Muscle of leg (tissue), 11 donors: Measurements from ENCODE around the gene RAB12. TPM values are rescaled to one million over a fixed set of nuclear protein-coding genes. Genes with fewer than 3 reads are reported as not detected.

Experiments
- DNase-seq: peaks from one replicate; pipeline ENCODE4 v3.0.0; 2013
- H3K27ac ChIP-seq: one replicate; pipeline ENCODE4 v1.5.1; 2013; ENCODE audit warnings: mild to moderate bottlenecking, low read length, control low read depth
- H3K27me3 ChIP-seq: one replicate; pipeline ENCODE4 v1.6.1; 2013; ENCODE audit warnings: low read length; ENCODE audit not compliant: control insufficient read depth, insufficient read depth
- H3K36me3 ChIP-seq: one replicate; pipeline ENCODE4 v1.6.1; 2013; ENCODE audit warnings: low read length; ENCODE audit not compliant: control insufficient read depth, insufficient read depth
- H3K4me1 ChIP-seq: one replicate; pipeline ENCODE4 v1.6.1; 2013; ENCODE audit warnings: low read length; ENCODE audit not compliant: control insufficient read depth, insufficient read depth
- H3K4me3 ChIP-seq: one replicate; pipeline ENCODE4 v1.5.1; 2013; ENCODE audit warnings: low read length, control low read depth
- H3K9me3 ChIP-seq: replicated peaks from 2 replicates; pipeline ENCODE4 v1.6.1; 2013; ENCODE audit warnings: low read depth, low read length; ENCODE audit not compliant: control insufficient read depth
- WGBS: methylation state at CpG from one replicate; pipeline ENCODE4 v1.1.5; 2013; ENCODE audit warnings: missing lambda C conversion rate; ENCODE audit not compliant: insufficient coverage; 5-methylcytosine and 5-hydroxymethylcytosine counted together
- polyA plus RNA-seq, 8 donors: library from polyadenylated mRNA; unstranded; fragments of 120-200 nt; gene quantifications; one replicate each; pipeline versions ENCODE4 v1.2.1 to v1.2.3, GENCODE V29; 2013; ENCODE audit warnings: inconsistent platforms in 1 of 8, low replicate concordance in 1 of 8; ENCODE audit not compliant: insufficient read length in 8 of 8, insufficient read depth in 1 of 8
- total RNA-seq: library from RNA; stranded (reverse); fragments of 120-200 nt; gene quantifications from one replicate; pipeline ENCODE4 v1.2.4, GENCODE V29; 2013

Gene RAB12
- total and polyA plus RNA-seq, 9 donors = 38.2 to 61.5 (median 44.6) TPM

DNA sequence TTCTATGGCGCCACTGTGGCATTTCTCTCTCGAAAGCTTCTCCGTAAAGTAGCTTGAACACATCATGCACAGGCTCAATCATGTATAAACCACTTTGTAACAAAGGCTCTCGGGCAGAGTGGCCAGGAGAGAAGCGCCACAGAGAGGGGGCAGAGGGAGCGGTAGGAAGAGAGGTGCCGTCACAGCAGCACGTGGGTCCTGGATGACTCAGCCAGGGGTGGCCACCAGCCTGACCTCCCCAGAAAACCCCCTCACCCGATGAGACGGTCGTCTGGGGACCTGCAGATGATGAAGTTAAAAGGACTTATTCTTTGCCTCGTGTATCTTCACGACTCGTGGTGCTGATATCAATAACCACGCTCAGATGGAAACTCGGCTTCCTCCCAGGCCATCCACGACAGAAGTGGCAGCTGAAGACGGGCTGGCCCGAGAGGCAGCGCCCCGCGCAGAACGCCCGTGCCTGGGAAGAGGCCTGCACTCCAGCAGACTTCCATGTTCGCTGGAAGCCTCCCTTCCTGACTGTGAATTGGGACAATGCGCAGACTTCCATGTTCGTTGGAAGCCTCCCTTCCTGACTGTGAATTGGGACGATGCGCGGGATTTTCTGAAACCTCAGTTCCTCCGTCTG is 49.7 kb downstream of the RAB12 start:
- 88% methylated on average over 23 of the region's 31 CpGs for WGBS
- Histone ChIP-seq H3K9me3 (no peaks in the 10 kb centered on the region), H3K36me3 (no peaks in the 10 kb centered on the region), H3K4me3 (no peak overlapping the region), H3K4me1 (peaks cover 23% of the 10 kb centered on the region), H3K27ac (no peak overlapping the region), H3K27me3 (peaks cover 4% of the 10 kb centered on the region)
- DNase-seq = no peak

DNA sequence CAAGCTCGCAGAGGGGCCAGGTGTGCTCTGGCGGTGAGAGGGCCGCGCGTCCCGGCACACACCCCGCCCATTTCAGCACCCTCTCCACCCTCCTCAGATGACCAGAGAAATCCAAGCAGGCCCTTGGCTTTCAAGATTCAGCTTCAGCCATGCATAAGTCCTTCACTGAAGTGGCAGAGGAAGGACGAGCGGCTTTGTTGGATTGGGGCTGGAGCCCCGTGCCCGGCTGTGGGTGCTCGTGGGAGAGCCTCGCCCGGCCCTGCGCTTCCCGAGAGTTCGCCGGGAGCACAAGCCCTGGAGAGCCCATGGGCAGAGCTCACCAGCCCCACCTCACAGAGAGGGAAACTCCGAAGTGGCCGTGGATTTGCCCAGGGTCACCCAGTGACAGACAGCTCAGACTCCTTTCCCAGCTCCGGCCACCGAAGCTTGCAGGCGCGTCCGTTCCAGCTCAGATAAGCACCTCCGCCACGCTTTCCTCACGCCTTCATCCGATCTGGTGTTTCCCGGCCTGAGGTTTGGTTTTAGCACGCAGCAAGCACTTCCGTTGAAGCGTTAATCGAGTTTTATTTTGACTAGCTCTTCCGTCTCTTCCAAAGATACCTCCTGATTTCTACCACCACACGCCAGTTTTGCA is 50.5 kb downstream of the RAB12 start:
- Histone ChIP-seq H3K9me3 (no peaks in the 10 kb centered on the region), H3K36me3 (no peaks in the 10 kb centered on the region), H3K4me1 (peaks cover 23% of the 10 kb centered on the region), H3K27me3 (peaks cover 4% of the 10 kb centered on the region), H3K4me3 (no peak overlapping the region), H3K27ac (no peak overlapping the region)
- WGBS = 91% methylated on average over 27 of the region's 36 CpGs
- no peak for DNase-seq

DNA sequence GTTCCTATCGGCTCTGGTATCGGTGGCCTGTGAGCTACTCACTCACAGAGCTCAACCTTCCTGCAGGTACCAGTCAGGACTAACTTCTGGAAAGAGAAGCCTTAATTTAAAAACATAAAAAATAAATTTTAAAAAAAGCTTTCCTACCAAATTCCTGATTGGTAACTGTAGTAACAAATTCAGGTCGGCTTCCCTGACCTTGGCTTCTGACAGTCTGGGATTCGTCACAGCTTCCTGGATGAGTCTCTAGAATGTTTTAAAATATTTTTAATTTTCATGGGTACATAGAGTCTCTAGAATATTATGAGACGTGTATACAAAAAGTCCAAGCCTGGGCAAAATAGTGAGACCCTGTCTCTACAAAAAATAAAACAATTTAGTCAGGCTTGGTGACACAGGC is 51.1 kb downstream of the RAB12 start:
- H3K27me3 ChIP-seq = peaks cover 4% of the 10 kb centered on the region
- H3K27ac ChIP-seq = no peak overlapping the region
- H3K4me3 ChIP-seq = no peak overlapping the region
- DNase-seq = no peak
- H3K9me3 ChIP-seq = no peaks in the 10 kb centered on the region
- H3K36me3 ChIP-seq = no peaks in the 10 kb centered on the region
- no CpG with 5 or more reads among the region's 5 CpGs for WGBS
- peaks cover 23% of the 10 kb centered on the region for H3K4me1 ChIP-seq

DNA sequence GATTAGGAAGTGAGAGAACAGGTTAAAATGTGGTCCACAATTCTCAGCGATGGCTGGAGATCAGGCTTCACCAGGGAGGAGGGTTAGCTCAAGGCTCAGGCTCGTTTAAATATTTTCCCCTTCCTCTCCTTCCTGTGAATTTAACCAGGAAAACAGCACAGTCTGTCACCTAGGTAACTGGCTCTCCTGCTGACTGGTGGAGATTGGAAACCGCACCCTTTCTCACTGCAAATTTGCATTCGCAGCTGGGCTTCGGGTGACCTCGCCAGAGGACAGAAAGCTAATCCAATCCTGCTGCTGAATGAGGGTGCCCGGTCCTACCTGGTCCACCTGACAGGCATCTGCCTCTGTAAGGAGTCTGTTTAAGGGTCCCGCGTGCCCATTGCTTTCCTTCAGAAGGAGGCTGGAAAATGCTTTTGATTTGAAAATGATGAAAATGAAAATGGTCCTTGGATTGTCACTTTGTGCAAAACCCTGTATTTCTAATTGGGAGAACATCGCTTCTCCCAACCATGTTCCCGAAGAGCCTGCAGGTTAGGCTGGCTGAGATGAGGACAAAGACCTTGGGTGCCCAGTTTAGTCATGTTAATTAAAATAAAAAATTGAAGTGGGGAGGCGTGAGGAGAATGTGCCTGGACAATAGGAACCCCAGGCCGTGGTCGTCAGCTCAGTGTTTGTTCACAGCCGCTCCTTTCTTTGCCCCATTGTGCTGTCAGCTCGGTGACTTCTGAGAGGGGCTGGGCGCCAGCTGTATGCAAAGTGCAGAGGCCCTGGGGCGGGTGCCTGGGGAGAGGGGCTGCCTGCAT is 52.7 kb downstream of the RAB12 start:
- no peaks in the 10 kb centered on the region for H3K36me3 ChIP-seq
- 29% methylated on average over 14 of the region's 18 CpGs for WGBS
- DNase-seq = peak; percentile 61
- peaks cover 4% of the 10 kb centered on the region for H3K27me3 ChIP-seq
- peaks cover 15% of the 10 kb centered on the region for H3K4me1 ChIP-seq
- H3K4me3 ChIP-seq = no peak overlapping the region
- no peak overlapping the region for H3K27ac ChIP-seq
- no peaks in the 10 kb centered on the region for H3K9me3 ChIP-seq

DNA sequence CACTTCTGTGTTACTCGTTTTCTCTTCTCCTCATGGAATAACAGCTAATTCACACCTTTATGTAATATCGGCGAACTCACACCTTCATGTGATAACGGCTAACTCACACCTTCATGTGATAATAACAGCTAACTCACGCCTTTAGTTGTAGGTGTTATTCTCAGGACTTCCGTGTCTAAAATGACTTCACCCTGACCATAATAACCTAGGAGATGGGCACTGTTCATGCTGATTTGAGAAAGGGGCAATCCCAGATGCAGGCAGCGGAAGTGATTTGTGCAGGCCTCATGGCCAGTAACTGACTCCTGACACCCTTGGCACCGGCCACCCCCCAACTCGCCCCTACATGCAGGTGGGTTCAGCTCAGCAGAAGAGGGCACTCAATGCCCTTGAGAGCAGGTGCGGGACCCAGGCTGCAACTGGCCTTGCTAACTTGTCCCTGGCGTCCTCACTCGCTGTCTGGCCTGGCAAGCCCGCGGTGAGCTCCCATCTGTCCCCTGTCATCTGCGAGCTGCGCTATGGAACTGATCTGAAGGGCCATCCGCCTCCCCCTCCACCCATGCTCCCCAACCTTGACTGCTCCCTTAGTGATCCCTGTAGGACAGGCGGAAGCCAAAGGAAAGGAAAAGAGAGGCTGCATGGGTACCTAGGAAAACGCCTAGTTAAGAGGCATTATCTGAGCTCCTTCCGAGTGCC is 53.5 kb downstream of the RAB12 start:
- Histone ChIP-seq H3K4me1 (peaks cover 9% of the 10 kb centered on the region), H3K9me3 (no peaks in the 10 kb centered on the region), H3K36me3 (no peaks in the 10 kb centered on the region), H3K27me3 (peaks cover 4% of the 10 kb centered on the region), H3K27ac (no peak overlapping the region), H3K4me3 (no peak overlapping the region)
- 78% methylated on average over 12 of the region's 20 CpGs for WGBS
- no peak for DNase-seq

DNA sequence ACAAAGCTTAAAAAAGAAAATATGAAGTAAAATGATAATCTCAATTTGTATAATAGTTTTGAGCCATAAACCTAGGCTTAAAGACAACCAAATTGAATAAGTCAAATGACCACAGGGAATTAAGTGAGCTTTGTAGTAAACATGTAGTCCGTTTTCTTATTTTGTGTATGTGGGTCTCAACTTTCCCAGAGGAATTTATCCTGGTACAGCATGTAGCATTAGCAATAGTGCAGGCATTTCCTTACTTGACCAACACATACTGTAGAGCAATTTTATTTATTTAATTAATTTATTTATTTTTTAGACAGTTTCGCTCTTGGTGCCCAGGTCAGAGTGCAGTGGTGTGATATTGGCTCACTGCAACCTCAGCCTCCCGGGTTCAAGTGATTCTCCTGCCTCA is 58.6 kb downstream of the RAB12 start:
- no peak for DNase-seq
- no peaks in the 10 kb centered on the region for H3K27me3 ChIP-seq
- no peak overlapping the region for H3K4me3 ChIP-seq
- no peaks in the 10 kb centered on the region for H3K4me1 ChIP-seq
- no peak overlapping the region for H3K27ac ChIP-seq
- H3K36me3 ChIP-seq = no peaks in the 10 kb centered on the region
- H3K9me3 ChIP-seq = no peaks in the 10 kb centered on the region
- WGBS = 100% methylated on average over 1 of the region's 3 CpGs

DNA sequence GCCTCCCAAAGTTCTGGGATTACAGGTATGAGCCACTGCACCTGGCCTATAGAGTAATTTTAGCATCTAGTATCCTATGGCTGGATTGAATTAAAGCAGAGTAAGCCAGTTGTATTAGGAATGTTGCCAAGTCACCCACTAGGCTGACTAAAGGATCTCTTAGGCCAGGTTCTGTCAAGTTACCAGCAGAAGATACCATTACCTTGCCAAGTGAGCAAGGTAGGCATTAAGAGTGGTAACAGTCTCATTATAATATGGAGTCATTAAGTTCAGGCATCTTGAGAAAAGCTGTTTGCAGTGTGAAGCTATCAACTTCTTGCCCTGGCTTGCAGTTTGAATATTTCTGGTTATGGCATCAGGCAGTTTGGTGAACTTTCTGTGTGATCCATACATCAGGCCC is 59.1 kb downstream of the RAB12 start:
- no peaks in the 10 kb centered on the region for H3K9me3 ChIP-seq
- DNase-seq = no peak
- H3K27ac ChIP-seq = no peak overlapping the region
- no peaks in the 10 kb centered on the region for H3K36me3 ChIP-seq
- no peaks in the 10 kb centered on the region for H3K4me1 ChIP-seq
- H3K27me3 ChIP-seq = no peaks in the 10 kb centered on the region
- no peak overlapping the region for H3K4me3 ChIP-seq

DNA sequence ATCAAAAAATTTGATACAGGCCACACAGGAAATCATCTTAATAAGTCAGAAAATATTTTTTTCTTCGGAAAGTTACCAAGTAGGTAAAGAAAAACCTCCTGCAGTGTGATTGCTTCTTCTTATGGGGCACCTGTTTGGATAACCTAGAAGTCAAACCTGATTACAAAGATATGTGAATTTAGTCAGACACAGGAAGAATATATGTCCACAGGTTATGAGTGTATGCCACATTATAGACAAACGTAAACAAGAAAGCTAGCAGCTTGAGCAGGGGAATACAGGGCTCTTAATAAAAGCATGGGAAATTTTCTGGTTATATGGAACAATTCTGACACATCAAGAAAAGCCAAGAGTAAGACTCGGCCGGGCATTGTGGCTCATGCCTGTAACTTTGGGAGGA is 60.3 kb downstream of the RAB12 start:
- H3K9me3 ChIP-seq = no peaks in the 10 kb centered on the region
- no peaks in the 10 kb centered on the region for H3K27me3 ChIP-seq
- no peaks in the 10 kb centered on the region for H3K36me3 ChIP-seq
- no peaks in the 10 kb centered on the region for H3K4me1 ChIP-seq
- DNase-seq = no peak
- H3K4me3 ChIP-seq = no peak overlapping the region
- H3K27ac ChIP-seq = no peak overlapping the region
- WGBS = 71% methylated on average over 3 of the region's 4 CpGs

DNA sequence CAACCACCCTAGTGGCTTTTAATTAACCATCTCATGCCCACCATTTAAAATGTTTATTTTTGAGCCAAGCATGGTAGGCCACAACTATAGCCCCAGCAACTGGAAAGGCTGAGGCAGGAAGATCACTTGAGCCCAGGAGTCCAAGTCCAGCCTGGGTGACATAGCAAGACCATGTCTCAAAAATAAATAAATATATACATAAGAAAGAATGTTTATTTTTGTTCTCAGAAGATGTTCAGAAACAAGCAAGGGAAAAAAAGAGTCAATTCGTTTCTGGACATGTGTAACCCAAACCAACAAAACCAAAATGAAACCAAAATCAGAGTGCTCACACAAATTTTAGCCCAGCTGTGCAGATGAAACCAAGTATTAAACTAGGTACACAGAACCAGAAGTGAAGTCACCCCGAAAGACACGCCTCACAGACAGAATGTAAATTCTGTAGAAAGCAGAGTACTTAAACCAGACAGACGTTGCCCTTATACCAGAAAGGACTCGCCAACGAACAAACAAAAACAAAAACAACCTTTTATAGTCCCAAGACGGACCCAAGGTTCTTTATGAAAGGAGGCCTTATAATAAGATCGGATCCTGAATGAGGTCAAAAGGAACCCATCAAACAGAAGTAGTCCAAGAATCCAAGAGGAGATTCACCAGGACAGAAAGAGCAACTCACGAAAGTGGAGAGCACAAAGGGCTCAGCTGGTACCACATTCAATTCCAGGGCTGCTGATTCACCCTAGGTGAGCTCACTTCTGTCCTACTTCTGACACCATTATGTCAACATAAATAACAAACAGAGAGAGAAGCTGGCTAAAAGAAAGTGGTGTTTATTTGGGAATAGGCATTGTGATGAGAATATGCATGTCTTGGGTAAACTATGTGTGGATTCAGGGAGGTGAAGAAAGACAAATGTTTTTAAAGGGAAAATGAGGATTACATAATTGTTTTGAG is 64.3 kb downstream of the RAB12 start:
- 92% methylated on average over 2 of the region's 9 CpGs for WGBS

More for the DNA sequence above, 64.3 kb downstream of the RAB12 start:
- H3K9me3 ChIP-seq = no peaks in the 10 kb centered on the region
- no peak overlapping the region for H3K4me3 ChIP-seq
- DNase-seq = no peak
- no peaks in the 10 kb centered on the region for H3K36me3 ChIP-seq
- H3K27me3 ChIP-seq = no peaks in the 10 kb centered on the region
- no peak overlapping the region for H3K27ac ChIP-seq
- no peaks in the 10 kb centered on the region for H3K4me1 ChIP-seq
